Spleen (tissue), 11 donors: ENCODE measurements around the gene KCNAB1. TPM values are rescaled to one million over a fixed set of nuclear protein-coding genes. Genes with fewer than 3 reads are reported as not detected.

Experiments used
- DNase-seq: peaks from one replicate; pipeline ENCODE4 v3.0.0-alpha.2; 2020
- H3K27ac ChIP-seq, 8 donors: fragments of 200-600 bp; sonication (generic) in 7 of 8; 1 replicate in 4 of 8; 2 replicates in 4 of 8; pipeline versions ENCODE4 v1.5.0 to v1.8.0; 2016 to 2021; ENCODE audit warnings: inconsistent platforms in 4 of 8, mild to moderate bottlenecking in 4 of 8, moderate library complexity in 1 of 8
- H3K27me3 ChIP-seq, 7 donors: fragments of 200-600 bp; sonication (generic) in 6 of 7; replicated peaks in 1 of 7; 1 replicate in 4 of 7; 2 replicates in 3 of 7; pipeline versions ENCODE4 v1.5.0 to v1.8.0; 2016 to 2021; ENCODE audit warnings: inconsistent platforms in 3 of 7, mild to moderate bottlenecking in 1 of 7
- H3K36me3 ChIP-seq, 6 donors: fragments of 200-600 bp; sonication (generic) in 5 of 6; 1 replicate in 4 of 6; 2 replicates in 2 of 6; pipeline versions ENCODE4 v1.5.0 to v1.8.0; 2016 to 2021; ENCODE audit warnings: inconsistent platforms in 2 of 6
- H3K4me1 ChIP-seq, 6 donors: fragments of 200-600 bp; sonication (generic) in 5 of 6; 1 replicate in 3 of 6; 2 replicates in 3 of 6; pipeline versions ENCODE4 v1.5.0 to v1.8.0; 2016 to 2021; ENCODE audit warnings: inconsistent platforms in 3 of 6
- H3K4me3 ChIP-seq, 8 donors: fragments of 200-600 bp; sonication (generic) in 7 of 8; 1 replicate in 4 of 8; 2 replicates in 4 of 8; pipeline versions ENCODE4 v1.5.0 to v1.8.0; 2016 to 2021; ENCODE audit warnings: inconsistent platforms in 4 of 8, mild to moderate bottlenecking in 4 of 8, moderate library complexity in 2 of 8
- H3K9me3 ChIP-seq, 8 donors: fragments of 200-600 bp; sonication (generic) in 7 of 8; 1 replicate in 4 of 8; 2 replicates in 4 of 8; pipeline versions ENCODE4 v1.5.0 to v1.8.0; 2016 to 2021; ENCODE audit warnings: inconsistent platforms in 4 of 8
- CTCF ChIP-seq, 11 experiments: fragments of 200-600 bp in 7 of 11; fragments of 450-650 bp in 4 of 11; sonication (generic) in 4 of 11; IDR thresholded peaks in 8 of 11; conservative IDR thresholded peaks in 3 of 11; 1 replicate in 7 of 11; 2 replicates in 4 of 11; pipeline versions ENCODE4 v1.4.0 to v1.8.0; 2016 to 2021; ENCODE audit warnings: antibody characterized with exemption in 11 of 11, inconsistent platforms in 4 of 11, mild to moderate bottlenecking in 1 of 11
- POLR2A ChIP-seq, 3 donors: fragments of 450-650 bp; IDR thresholded peaks; one replicate each; pipeline ENCODE4 v1.5.1; 2017; ENCODE audit warnings: antibody characterized with exemption in 3 of 3, mild to moderate bottlenecking in 1 of 3
- POLR2AphosphoS5 ChIP-seq, 3 donors: sonication (generic); formaldehyde crosslinking; IDR thresholded peaks; one replicate each; pipeline ENCODE4 v1.5.1; 2017; ENCODE audit warnings: antibody characterized with exemption in 3 of 3
- WGBS, 5 donors: extraction: QIAGEN DNeasy Blood & Tissue Kit in 3 of 5; methylation state at CpG; one replicate each; pipeline versions ENCODE4 v1.1.5 to v1.1.7; 2013 to 2018; 5-methylcytosine and 5-hydroxymethylcytosine counted together
- intact Hi-C: fragments of 100-400 bp; cut with DNase I; formaldehyde crosslinking; loops from one replicate; pipeline ENCODE4 v1.15.0; 2023; ENCODE audit warnings: low total_unique reads
- polyA plus RNA-seq, 3 donors: library from polyadenylated mRNA; stranded (reverse); fragments of 200-250 nt; gene quantifications; one replicate each; pipeline ENCODE4 v1.2.1, GENCODE V29; 2013
- total RNA-seq, 7 donors: library from RNA; depleted of rRNA in 3 of 7; stranded (reverse); fragments of >200 nt in 3 of 7; fragmentation: NEBNext Ultra II Directional in 4 of 7; extraction: Animal tissue kit (Norgen Biotek cat#: 25700) in 4 of 7; gene quantifications; one replicate each; pipeline versions ENCODE4 v1.1.0 to v1.2.1, GENCODE V29; 2016 to 2021
- donor health status: healthy with polysubstance abuse.
- donor health status: DM: no; HTN: no; CAD: no; lungs with moderate emphysema.
- donor health status: DM: no; HTN: no; CAD: no.
- donor health status: Bipolar disorder and iron deficiency.
- donor health status: healthy.
- donor health status: DM: no; HTN: no; CAD: no.
- donor health status: DM: yes; HTN: yes; CAD: no.

The KCNAB1 gene
- total and polyA plus RNA-seq, 10 donors: 0.59 to 10.5 (median 6.3) TPM

GRCh38 chr3:156140001-156140595 is 19.7 kb downstream of the KCNAB1 start:
- DNase-seq: no peak
- TF ChIP-seq POLR2AphosphoS5 (IDR thresholded peaks at IDR 0.05) (no peak), POLR2A (IDR thresholded peaks at IDR 0.05) (no peak), CTCF (IDR thresholded peaks at IDR 0.05 in 8 of 11, conservative IDR thresholded peaks at IDR 0.05 in 3 of 11) (no peak)
- peaks cover 0 to 8% (median 0%) of the 10 kb centered on the region in 7 donors for H3K27me3 ChIP-seq
- H3K27ac ChIP-seq: no peak overlapping the region
- no peaks in the 10 kb centered on the region for H3K4me1 ChIP-seq
- H3K36me3 ChIP-seq: no peaks in the 10 kb centered on the region
- no peaks in the 10 kb centered on the region for H3K9me3 ChIP-seq
- no peak overlapping the region for H3K4me3 ChIP-seq
- WGBS, 5 donors: 78 to 95% (median 91%) methylated on average over 3 of the region's 3 CpGs
- intact Hi-C loops: loop anchor here (10.0 kb wide), 1 partner anchor 365 kb away; no protein-coding TSS in a partner anchor

- Histone ChIP-seq H3K27ac (no peak overlapping the region), H3K9me3 (no peaks in the 10 kb centered on the region), H3K4me3 (no peak overlapping the region), H3K27me3 (peaks cover 0 to 9% (median 0%) of the 10 kb centered on the region in 7 donors), H3K36me3 (no peaks in the 10 kb centered on the region), H3K4me1 (no peaks in the 10 kb centered on the region)
- WGBS, 5 donors: 83 to 88% (median 85%) methylated on average over 2 of the region's 2 CpGs
- DNase-seq: no peak
- intact Hi-C loops: loop anchor here (10.0 kb wide), 1 partner anchor 362 kb away; no protein-coding TSS in a partner anchor
- TF ChIP-seq POLR2AphosphoS5 (IDR thresholded peaks at IDR 0.05): no peak
- TF ChIP-seq POLR2A (IDR thresholded peaks at IDR 0.05): no peak
- no peak for TF ChIP-seq CTCF (IDR thresholded peaks at IDR 0.05 in 8 of 11, conservative IDR thresholded peaks at IDR 0.05 in 3 of 11)
These were observed 22.3 kb downstream of the KCNAB1 start for GRCh38 chr3:156142702-156143101.

GRCh38 chr3:156143136-156143535 is 22.8 kb downstream of the KCNAB1 start:
- no peak overlapping the region for H3K27ac ChIP-seq
- intact Hi-C loops: loop anchor here (10.0 kb wide), 1 partner anchor 362 kb away; no protein-coding TSS in a partner anchor

More at GRCh38 chr3:156143136-156143535, 22.8 kb downstream of the KCNAB1 start:
- 85 to 96% (median 89%) methylated on average over 8 of the region's 8 CpGs for WGBS, 5 donors
- H3K36me3 ChIP-seq: no peaks in the 10 kb centered on the region
- H3K27me3 ChIP-seq: peaks cover 0 to 9% (median 0%) of the 10 kb centered on the region in 7 donors
- H3K4me3 ChIP-seq: no peak overlapping the region
- no peaks in the 10 kb centered on the region for H3K9me3 ChIP-seq
- DNase-seq: no peak
- TF ChIP-seq CTCF (IDR thresholded peaks at IDR 0.05 in 8 of 11, conservative IDR thresholded peaks at IDR 0.05 in 3 of 11) (no peak), POLR2AphosphoS5 (IDR thresholded peaks at IDR 0.05) (no peak), POLR2A (IDR thresholded peaks at IDR 0.05) (no peak)
- no peaks in the 10 kb centered on the region for H3K4me1 ChIP-seq
